ENCODE results near the gene BMAL2. TPM values are rescaled to one million over a fixed set of nuclear protein-coding genes. Genes with fewer than 3 reads are reported as not detected.

BMAL2 gene
- total and polyA plus RNA-seq, 2 experiments from 2014 or later: 5.5 to 18.2 TPM

- no peak for DNase-seq (ENCODE audit: low spot score)
- Mint-ChIP-seq H3K4me1 (no peaks in the 10 kb centered on the region), H3K27me3 (ENCODE audit: insufficient read depth, low read depth, poor library complexity) (peaks cover 5% of the 10 kb centered on the region), H3K27ac (no peak overlapping the region), H3K36me3 (ENCODE audit: low read depth) (peaks cover 33% of the 10 kb centered on the region), H3K9me3 (no peaks in the 10 kb centered on the region), H3K4me3 (no peak overlapping the region)
- Histone ChIP-seq H3K4me1 (ENCODE audit: insufficient read depth) (no peaks in the 10 kb centered on the region), H3K4me2 (no peak overlapping the region), H4K20me1 (replicated peaks; ENCODE audit: insufficient read depth) (no peaks in the 10 kb centered on the region; the same call in 1 of the 2 replicates), H3K4me3 (no peak overlapping the region), H3K9me2 (ENCODE audit: insufficient read depth) (no peaks in the 10 kb centered on the region), H3K27ac (ENCODE audit: low read depth) (no peak overlapping the region), H3F3A (replicated peaks; ENCODE audit: low read depth) (no peaks in the 10 kb centered on the region), H2AFZ (no peak overlapping the region), H3K36me3 (ENCODE audit: insufficient read depth) (peaks cover 21% of the 10 kb centered on the region), H3K27me3 (ENCODE audit: insufficient read depth) (no peaks in the 10 kb centered on the region), H3K79me2 (replicated peaks; ENCODE audit: insufficient read depth) (no peaks in the 10 kb centered on the region)
- TF ChIP-seq EZH2phosphoT487 (IDR thresholded peaks at IDR 0.05; ENCODE audit: unreplicated experiment) (no peak), STAT1 (IDR thresholded peaks at IDR 0.05; ENCODE audit: unreplicated experiment) (no peak), EZH2 (IDR thresholded peaks at IDR 0.05; ENCODE audit: low read depth, unreplicated experiment) (no peak), JUNB (IDR thresholded peaks at IDR 0.05; ENCODE audit: unreplicated experiment) (no peak), POLR2AphosphoS5 (IDR thresholded peaks at IDR 0.05; ENCODE audit: low read depth) (no peak), REST (IDR thresholded peaks at IDR 0.05; ENCODE audit: unreplicated experiment) (no peak), CREB1 (CRISPR knock-in tag; IDR thresholded peaks at IDR 0.05; ENCODE audit: low read depth) (no peak), ETS1 (IDR thresholded peaks at IDR 0.05) (no peak), NANOG (IDR thresholded peaks at IDR 0.05; ENCODE audit: borderline replicate concordance) (no peak), CTCF (conservative IDR thresholded peaks at IDR 0.05; ENCODE audit: low read depth in 2 of 2) (no peak), ZNF462 (CRISPR knock-in tag; IDR thresholded peaks at IDR 0.05) (no peak)
- ATAC-seq: no peak
Observed at GRCh38 chr12:27309995-27310315, 22.7 kb upstream of the BMAL2 start.
